ENCODE data around the gene THSD4. TPM values are rescaled to one million over a fixed set of nuclear protein-coding genes. Genes with fewer than 3 reads are reported as not detected.
"Not testable (repeated sequence)": the region's sequence is repeated elsewhere in the genome, so short reads cannot be mapped to it uniquely, and the experiment has no call there.

THSD4 gene
- polyA plus RNA-seq, 3 donors, result 29.8 to 31.9 (median 30.7) TPM

DNA sequence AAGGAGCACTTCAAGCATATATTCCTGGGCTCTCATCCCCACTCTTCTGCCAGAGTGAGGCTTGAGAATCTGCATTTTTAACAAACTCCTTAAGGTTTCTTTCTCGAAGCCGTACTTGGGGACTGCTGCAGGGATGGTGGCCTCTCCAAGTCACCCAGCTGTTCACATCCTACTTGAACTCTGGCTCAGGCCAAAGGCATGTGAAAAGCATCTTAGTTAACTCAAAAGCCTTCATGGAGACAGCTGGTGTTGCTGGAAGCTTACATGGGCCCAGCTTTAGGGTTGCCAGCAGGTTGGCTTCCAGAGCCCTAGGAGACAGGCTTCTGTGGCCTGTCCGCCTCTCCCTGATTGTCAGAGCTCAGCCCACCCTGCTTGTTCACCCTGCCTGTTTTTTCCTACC, 139.2 kb downstream of the THSD4 start:
- no peak for DNase-seq

DNA sequence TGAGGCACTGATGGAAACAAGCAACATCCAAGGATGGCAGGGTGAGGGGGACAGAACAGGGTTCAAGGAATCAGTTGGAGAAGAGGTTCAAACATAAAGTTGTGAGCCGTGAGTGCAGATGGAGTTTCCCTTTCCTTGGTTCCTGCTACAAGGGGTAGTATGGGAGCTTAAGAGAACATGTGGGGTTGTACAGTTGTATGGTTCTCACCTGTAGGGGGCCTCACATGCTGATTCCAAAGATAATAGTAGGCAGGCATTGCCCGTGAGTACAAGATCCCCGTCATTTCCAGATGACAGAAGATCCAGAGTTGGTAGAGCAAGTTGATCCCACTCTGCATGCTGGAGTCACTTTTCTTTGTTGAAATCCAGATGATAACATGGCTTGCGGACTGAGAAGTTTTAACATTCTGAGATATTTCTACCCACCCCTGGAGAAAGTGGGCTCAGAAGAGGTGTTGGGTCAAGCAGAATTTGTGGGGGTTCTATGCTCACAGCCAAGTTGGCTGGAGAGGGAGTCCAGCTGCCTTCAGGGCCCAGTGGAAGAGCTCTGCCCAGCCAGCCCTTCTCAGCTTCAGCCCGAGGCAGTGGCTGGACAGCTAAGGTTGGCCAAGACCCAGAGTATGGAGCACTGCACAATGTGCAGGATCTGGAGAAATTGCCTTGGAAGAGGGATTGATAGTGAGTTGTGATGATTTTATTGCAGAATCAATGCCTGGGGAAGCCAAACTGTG, 141.8 kb downstream of the THSD4 start:
- DNase-seq, result no peak

DNA sequence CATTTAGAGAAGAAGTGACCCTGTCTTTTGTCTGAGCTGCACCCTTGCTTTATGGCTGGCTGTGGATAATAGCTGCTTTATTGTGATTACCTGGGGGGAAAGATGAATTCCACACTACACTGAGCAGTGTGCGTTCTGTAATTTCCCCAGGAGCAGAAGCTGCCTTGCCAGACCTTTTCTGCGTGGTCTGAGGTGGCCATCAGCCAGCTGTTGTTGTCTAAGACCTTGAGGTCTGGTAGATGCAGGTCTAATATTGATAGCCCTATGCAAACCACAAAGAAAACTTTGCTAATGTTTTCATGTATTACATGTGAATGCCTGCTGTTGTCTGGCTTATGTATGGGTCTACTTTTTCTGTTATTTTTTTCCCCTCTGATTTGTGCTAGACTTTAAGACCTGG, 144.6 kb downstream of the THSD4 start:
- DNase-seq, result no peak

DNA sequence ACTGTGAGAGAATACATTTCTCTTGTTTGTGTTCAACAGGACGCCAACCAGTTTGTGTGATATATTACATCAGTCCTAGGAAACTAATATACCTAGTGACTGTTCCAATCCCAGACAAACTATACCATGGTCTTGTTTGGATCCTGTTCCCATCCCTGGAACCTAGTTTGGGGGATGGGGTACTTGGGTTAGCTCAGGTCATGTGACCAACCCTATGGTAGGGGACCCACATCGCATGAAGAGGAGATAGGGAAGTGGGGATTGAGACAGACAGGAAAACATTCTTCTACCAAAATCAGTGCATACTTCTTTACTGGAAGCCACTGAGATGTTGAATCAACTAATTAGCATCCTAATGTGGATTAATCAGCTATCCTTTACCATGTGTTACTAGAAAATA, 146.1 kb downstream of the THSD4 start:
- DNase-seq, result no peak

DNA sequence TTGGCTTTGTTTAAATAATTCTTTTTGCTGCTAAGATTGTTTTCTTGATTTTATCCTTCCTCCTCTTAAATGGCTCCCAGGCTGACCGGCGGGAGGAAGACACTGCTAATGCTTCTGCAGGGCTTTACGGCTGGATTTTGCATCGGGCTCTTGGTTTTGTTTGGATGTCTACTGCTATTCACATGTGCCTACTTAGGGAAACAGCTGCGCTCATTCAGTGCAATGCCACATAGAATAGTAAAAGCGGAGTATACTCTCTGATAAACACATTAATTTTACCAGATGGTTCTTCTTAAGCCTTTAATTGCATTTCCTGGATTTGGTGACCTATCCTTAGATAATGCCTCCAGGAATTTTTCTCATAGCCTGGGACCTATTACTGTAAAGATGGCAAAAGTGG, 146.6 kb downstream of the THSD4 start:
- DNase-seq, result peak; percentile 65

DNA sequence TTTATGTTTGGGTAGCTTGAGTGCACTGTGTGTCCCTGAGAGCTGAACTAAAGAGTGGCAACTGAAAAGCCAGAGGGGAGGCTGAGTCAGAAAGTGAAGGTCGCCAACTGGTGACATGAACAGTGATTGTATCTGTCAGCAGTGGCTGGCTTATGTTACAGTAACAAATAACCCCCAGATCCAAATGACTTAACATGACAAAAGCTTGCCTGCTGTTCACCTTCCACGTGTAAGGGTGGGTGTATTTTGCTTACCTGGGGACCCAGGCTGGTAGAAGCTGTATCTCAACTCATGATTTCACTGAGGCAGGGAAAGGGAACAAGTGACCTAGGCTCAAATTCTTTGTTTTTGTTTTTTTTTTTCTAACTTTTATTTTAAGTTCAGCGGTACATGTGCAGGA, 147.3 kb downstream of the THSD4 start:
- no peak for DNase-seq

DNA sequence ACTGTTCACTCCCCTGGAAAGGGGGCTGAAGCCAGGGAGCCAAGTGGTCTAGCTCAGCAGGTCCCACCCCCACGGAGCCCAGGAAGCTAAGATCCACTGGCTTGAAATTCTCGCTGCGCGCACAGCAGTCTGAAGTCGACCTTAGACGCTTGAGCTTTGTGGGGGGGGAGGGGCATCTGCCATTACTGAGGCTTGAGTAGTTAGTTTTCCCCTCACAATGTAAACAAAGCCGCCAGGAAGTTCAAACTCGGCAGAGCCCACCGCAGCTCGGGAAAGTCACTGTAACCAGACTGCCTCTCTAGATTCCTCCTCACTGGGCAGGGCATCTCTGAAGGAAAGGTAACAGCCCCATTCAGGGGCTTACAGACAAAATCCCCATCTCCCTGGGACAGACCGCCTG, 150.3 kb downstream of the THSD4 start:
- not testable (repeated sequence) for DNase-seq

DNA sequence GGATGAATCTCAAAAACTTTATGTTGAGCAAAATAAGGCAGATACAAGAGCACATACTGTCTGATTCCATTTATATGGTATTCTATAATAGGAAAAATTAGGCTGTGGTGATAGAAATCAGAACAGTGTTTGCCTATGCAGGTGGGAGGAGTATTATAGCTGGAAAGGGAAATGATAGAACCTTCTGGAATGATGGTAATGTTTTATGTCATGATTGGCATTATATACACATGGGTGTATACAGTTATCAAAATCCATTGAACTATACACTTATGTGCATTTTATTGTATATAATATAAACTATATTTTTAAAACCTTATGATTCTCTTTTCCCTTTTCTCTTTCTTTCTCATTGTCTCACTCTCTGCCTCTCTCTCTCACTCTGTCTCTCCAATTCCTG, 156.1 kb downstream of the THSD4 start:
- no peak for DNase-seq

DNA sequence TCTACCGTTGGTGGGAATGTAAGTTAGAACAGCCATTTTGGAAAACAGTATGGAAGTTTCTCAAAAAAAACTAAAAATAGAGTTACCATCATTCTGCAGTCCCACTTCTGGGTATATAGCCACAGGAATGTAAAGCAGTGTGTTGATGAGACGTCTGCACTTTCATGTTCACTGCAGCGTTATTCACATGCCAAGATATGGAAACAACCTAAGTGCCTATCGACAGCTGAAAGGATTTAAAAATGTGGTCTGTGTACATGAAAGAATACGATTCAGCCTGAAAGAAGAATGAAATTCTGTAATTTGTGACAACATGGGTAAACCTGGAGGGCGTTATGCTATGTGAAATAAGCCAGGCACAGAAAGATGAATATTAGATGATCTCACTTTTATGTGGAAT, 157.7 kb downstream of the THSD4 start:
- DNase-seq, result no peak

DNA sequence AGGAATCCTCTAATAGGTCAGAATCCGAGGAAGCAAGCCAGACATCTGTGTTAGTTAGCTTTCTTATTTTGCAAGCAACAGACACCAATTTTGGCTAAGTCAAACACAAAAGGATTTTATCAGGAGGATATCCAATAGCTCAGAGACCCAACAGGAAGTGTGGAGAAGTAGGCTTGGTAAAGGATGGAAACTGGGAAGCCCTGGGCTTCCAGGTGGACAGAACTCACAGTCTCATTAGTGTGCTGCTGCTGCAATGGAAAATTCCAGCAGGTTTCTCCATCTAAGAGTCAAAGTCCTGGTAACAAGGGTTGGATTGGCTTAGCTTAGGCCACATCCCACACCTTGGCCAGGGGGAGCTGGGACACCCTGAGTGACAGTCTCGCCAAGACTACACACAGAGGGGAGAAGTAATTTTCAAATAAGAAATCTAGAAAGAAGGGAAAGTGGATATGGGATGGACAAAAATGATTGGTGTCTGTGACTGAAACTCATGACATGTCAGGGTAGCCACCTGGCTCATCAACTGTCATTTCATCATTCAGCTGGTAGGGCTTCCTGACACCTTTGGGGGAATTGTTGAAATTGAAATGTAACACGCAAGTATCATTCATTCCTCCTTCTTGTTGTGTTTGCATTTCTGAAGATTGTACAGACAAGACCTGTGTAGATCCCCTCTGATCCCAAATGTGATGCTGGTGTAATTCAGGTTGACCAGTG, 158.6 kb downstream of the THSD4 start:
- DNase-seq, result no peak

DNA sequence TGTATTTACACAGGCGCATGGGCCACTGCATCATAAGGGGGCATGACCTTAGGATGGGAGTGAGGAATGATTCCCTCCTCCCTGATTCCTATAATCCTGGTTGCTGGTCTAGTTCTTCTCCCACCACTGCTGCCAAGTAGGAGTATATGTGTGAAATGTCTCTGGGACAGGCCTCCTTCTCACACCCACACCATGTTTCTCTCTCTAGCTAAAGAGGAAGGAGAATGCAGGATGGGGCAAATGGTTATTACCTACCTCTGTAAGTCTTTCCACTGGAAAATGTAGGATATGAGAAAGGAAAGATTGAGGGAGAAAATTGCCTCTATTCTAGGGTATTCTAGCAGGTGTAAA, 159.2 kb downstream of the THSD4 start:
- no peak for DNase-seq

DNA sequence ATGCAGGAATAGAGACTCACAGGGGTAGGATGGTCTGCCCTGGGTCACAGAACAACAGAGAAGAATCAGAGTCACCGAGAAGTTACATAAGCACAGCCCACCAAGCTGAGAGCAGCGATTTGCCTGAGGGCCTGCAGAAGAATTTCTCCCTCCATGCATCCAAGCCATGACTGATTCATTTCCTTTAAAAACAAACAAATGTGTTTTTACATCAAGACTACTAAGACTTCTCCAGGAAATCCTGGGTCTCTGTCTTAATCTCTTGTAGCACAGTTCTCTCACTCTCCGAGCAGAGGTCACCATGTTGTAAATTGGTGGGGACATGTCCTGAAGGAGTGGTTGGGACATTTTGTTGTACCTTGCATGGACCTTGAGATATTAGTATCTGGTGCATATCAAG, 159.8 kb downstream of the THSD4 start:
- DNase-seq, result no peak

DNA sequence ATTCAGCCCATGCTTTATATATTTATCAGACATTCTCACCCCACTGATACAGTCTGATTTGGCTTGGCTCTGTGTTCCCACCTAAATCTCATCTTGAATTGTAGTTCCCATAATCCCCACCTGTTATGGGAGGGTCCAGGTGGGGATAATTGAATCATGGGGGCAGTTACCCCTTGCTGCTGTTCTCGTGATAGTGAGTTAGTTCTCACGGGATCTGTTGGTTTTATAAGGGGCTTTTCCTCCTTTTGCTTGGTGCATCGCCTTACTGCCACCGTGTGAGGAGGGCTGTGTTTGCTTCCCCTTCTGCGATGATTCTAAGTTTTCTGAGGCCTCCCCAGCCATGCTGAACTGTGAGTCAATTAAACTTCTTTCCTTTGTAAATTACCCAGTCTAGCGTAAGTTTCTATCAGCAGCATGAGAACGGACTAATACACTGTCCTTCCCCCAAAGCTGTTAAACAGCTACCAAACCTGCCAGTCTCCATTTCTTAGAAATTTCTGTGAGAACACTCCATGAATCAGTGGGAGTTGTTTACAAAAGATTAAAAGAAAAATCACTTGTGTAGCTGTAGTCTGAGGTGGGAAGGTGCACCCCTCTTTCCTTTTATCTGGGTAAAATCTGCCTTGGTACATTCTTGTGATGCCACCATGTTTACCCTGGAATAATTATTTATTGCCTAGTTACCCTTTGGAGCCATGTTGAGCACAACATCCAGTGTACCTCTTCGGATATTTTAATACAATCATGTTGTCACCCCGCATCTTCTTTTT, 160.5 kb downstream of the THSD4 start:
- no peak for DNase-seq

DNA sequence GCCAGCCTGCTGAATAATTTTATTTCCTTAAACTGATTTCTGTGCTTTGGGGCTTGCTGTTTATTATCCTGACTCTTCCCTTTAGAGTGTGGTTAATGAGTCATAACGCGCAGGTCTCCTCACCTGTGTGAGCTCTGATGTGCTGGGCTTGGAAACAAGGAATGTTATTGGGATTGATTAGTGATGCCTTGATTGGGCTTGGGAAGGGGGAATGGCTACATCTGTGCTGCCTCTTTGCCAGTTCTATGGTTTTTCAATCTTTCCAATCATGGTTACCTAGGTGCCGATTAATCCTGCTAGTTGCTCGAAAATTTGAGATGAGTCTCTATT, 161.0 kb downstream of the THSD4 start:
- no peak for DNase-seq

DNA sequence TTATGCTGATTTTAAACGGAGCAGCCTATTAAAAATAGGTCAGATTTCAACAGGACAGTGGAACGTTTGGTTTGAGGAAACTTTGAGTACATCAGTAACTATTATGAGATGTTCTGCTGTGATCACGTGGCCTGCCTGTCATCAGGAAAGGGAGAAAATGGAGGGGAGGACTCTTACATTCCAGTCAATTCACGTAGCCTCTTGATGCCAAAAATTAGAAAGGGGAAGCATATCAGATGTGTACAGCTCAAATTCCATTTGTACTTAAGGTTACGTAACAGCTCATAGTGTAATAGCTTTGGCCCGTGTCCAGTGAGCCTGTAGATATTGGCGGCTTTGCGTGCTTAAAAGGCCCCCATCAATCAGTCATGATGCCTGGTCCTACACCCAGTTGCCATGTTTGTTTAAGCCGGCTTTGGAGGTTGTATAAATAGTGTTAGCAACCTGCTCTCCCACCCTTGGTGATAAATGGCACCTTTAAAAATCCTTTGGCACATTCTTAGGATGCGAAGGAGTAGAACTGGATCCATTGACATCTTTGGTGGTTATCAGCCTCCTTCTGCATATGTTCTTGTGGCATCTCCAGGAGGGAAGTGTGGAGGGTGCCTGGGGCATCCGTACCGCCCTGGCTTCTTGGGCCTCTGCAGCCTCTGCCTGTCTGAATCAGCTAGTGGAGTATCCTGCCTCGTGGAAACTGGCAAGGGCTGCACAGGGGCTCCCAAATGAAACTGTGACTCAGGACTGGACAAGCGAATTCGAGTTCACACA, 163.9 kb downstream of the THSD4 start:
- peak; percentile 38 for DNase-seq

DNA sequence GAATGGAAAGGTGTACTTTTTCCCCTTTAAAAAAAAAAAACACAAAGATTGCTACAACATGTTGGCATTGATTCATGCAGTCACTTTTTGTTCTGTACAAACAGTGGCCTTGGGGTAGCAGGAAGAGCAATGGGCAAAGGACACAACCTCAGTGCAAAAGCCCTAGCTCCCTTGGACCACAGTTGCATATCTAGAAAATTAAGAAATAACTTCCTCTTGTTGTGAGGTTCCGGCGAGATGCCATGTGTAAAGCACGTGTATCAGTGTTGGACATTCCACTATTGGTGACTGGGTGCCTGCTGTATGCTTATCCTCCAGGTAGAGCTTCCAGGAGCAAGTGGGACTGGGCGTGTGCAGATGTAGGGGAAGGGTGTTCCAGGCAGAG, 164.5 kb downstream of the THSD4 start:
- DNase-seq, result no peak

DNA sequence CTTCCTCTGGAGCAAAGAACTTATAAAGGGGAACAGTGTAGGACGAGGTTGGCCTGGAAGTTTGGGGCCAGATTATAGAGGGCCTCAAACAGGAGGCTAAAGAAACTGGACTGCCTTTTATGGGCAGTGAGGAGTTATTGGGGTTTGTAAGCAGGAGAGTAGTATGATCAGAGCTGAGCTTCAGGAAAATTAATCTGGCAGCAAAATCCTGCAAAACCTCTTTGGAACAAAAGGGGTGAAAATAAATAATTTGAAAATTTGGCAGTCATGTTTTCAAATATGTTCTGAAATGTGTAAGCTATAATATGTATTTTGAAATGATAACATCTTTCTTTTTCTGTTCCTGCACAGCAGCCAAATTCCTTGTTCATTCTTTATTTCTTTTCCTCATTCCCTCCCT, 164.9 kb downstream of the THSD4 start:
- no peak for DNase-seq

DNA sequence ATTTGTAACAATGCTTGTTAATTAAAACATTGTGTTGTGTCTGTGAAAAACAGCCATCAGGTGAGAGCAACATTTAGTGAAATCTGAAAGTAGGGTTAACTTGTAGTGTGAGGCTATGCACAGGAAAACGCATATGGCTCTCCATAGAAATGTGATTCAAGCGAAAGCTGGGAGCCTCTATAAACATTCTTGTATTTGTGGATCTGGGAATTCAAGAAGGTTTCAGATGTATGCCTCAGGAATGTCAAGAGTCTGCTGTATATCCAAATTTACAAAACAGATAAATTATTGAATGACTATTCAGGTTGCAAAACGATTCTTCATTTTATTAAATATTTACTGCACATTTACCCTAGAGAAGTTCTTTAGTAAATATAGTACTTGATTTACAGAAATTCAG, 166.0 kb downstream of the THSD4 start:
- DNase-seq, result no peak

DNA sequence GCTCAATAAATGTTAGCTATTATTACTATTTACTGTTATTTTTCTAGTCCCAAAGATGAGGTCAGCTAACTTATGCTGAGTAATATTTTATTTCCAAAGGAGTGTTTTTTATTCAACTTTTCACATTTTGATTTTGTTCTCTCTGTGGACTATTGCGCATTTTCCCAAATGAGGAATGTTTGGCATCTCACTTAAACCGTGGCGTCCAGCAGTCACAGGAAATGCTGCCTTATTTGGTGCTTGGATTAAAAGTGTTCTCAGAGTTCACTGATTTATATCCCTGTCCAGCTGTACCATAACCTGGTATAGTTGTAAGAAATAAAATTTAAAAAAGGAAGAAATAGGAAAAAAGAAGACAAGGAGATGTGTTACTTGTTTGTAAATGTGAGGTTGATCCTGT, 166.8 kb downstream of the THSD4 start:
- DNase-seq, result no peak

DNA sequence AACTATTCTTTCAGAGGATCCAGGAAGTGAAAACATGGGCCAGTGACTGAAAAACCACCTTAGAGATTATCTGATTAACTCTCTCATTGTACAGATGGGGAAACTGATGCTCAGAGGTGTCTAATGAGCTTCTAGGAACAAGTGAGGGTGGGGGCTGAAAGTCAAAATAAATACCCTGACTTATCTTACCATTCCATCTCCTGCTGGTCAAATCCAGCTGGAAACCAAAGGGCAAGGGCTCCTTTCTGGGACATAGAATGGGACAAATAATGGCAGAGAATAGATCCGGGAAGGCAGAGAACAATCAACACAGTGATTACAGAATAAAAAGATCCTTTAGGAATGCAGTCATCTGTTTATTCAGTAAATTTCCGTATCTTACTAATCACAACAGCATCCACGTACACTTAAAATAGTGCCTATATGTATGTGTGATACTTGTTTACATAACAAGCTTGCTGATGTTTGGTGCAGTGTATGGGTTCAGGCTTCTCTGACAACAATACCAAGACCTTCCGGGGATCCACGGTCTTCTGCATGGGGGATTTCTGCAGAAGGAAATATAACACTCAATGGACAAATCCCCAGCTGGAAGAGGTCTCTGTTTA, 173.2 kb downstream of the THSD4 start:
- no peak for DNase-seq

DNA sequence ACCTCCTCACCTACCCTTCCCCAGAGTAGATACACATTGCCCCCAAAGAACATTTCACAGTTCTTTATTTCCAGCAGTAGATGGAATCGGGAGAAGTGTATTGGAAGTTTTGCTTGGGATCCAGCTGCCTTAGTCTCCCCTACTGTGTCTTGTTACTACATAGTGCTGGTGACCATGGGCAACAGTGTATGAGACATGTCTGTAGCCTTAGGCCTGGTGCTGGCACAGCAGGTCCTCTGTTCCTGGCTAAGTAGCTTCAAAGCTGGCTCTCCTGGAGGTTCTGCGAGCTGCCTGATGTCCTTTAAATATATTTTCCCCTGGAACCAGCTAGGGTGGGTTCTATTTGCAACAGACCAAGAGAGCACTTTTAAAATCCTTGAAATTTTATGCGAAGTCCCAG, 174.7 kb downstream of the THSD4 start:
- DNase-seq, result no peak
